HG03280 (cell line): Measurements from ENCODE around the gene CAMTA1.

Source experiments
- ATAC-seq: cut with Tn5 transposase; IDR thresholded peaks from one replicate; pipeline ENCODE4 v1.9.1; 2021; ENCODE audit warnings: mild to moderate bottlenecking, moderate library complexity; ENCODE audit not compliant: unreplicated experiment

Gene CAMTA1

DNA sequence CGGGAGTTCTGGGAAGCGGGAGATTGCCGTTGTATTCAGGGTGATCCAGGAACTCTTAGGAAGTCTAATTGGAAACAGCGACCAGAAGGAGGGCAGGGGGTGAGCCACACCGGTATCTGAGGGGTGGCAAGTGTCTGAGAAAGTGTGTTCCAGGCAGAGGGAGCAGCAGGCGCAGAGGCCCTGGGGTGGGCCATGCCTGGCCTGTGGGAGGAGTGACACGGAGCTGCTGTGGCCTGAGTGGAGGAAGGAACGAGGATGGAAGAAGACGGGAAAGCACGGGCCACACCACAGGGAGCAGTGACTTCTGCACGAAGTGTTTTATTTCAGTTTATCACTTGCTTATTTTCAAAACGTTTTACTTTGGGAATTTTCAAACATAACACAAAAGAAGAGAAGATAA, 1010.2 kb downstream of the CAMTA1 start:
- ATAC-seq, result no peak

DNA sequence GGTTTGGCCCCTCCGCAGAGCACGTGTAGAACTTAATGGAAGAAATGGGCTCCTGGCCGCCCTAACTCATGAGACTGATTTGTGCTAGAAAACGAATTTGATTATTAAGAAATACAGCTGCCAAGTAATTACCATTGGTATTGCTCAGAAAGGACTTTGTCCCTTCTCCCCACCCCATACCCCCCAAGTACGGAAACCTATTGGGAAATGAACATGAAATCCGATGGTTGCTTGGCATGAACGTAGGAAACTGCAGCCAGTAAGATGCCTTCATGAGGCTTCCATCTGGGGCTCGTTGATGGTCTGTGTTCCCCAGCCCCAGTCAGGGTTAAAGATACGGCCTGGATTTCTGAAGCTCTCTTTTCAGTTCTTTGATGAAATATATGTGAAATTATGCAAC, 1020.2 kb downstream of the CAMTA1 start:
- ATAC-seq, result no peak

DNA sequence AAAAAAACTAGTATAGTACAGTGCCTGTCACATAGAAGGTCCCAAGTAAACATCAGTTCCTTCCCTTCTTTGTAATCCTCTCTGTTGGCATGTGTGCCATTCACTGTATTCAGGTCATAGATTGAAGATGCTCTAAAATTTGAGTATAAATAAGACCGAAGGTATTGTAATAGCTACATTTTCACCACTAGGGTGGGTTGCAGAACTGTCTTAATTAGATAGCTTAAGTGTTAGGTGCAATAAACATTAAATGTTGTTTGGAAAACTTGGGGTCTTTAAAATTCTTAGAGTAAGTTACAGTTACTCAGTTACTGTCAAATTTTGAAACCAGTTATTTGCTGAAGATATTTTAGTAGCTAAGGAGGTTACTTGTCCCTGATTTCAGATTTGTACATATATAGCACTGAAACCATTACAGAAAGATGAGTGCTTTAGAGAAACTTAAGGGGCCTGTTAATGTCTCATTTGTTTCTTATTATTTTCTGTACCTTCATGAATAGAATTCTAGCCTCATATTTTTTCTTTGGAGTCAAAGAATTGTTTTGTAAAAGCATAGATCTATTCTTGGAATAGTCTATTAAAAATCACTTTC, 1023.1 kb downstream of the CAMTA1 start:
- ATAC-seq, result no peak

DNA sequence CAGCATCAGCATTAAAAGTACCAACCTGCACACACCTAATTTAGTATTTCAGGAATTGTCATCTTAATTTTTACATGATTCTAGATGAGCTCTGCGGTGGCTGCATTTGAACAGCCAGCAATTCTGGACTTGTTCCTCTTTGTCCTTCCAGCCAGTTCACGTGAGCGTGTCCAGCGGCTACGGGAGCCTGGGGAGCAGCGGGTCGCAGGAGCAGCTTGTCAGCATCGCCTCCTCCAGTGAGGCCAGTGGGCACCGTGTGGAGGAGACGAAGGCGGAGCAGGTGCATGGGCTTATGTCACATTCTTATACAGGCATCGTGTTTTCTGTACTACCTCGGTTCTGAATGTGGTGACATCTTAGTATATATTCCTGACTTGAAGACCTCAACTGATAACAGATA, 1024.5 kb downstream of the CAMTA1 start:
- no peak for ATAC-seq

DNA sequence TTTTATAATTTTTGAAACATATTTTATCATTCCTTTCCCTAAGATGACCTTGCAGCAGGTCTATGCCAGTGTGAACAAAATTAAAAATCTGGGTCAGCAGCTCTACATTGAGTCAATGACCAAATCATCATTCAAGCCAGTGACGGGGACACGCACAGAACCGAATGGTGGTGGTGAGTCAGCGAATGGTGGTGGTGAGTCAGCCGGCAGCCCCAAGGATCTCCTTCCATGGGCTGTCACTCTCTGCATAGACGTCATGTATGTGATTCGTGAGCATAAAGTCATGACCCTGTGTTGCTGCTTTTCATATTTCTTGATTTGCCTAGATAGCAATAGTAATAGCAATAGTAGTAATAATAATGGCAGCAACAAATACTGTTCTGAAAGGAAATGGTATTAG, 1025.1 kb downstream of the CAMTA1 start:
- no peak for ATAC-seq

DNA sequence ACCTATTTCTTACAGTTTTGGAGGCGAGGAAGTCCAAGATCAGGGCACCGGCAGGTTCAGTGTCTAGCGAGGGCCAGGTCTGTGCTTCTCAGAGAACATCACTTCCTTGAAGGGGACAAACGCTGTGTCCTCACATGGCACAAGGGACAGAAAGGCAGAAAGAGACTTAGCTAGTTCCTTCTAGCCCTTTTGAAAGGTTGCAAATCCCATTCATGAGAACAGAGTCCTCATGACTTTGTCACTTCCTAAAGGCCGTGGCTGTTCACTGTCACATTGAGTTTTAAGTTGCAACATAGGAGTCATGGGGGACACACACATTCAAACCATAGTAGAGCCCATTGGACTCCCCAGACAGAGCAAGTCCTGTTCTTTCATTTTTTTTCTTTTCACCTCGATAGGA, 1026.2 kb downstream of the CAMTA1 start:
- no peak for ATAC-seq

DNA sequence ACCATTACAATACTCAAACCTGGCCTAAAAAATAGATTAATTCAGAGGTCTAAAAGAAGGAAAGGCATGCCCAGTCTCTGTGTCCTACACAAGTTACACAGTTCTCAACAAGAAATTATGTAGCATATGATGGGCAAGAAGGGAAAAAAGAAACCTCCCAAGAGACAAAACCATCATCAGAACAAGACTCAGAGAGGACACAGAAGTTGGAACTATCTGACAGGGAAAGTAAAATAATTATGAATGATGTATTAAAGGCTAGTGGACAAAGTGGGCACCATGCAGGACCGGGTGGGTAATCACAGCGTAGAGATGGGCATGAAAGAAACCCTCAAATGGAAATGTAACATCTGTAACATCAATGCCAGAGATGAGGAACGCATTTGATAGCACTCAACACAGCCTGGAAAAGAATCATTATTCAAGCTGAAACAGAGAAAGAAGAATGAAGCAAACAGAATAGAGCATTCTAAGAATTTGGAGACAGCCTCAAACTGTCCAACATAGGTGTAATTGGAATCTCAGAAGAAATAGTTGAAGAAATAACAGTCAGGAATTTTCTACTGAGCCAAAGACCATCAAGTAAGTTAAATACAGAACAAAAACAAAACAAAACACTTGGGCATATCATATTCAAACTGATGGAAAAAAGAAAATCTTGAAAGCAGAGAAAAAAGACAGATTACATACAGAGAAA, 1028.6 kb downstream of the CAMTA1 start:
- ATAC-seq, result no peak
